NCI-H1694 (cell line): ENCODE measurements around the gene RAD51B.

Source experiments
- DNase-seq: peaks from one replicate; lab custom pipeline; 2025; lab: John Stamatoyannopoulos, UW

Gene RAD51B

GRCh38 chr14:68702578-68702977 is 883.0 kb downstream of the RAD51B start:
- no peak for DNase-seq

- DNase-seq: no peak
Observed at GRCh38 chr14:68703093-68703492, 883.5 kb downstream of the RAD51B start.

GRCh38 chr14:68704736-68705720 is 885.4 kb downstream of the RAD51B start:
- DNase-seq: no peak

- no peak for DNase-seq
Observed at GRCh38 chr14:68705741-68706283, 886.2 kb downstream of the RAD51B start.

GRCh38 chr14:68707482-68707881 is 887.9 kb downstream of the RAD51B start:
- no peak for DNase-seq

GRCh38 chr14:68708343-68708742 is 888.8 kb downstream of the RAD51B start:
- no peak for DNase-seq

- no peak for DNase-seq
Observed at GRCh38 chr14:68709007-68709406, 889.4 kb downstream of the RAD51B start.

- DNase-seq: no peak
Observed at GRCh38 chr14:68710776-68711175, 891.2 kb downstream of the RAD51B start.

- no peak for DNase-seq
Observed at GRCh38 chr14:68711561-68712309, 892.2 kb downstream of the RAD51B start.

GRCh38 chr14:68712703-68713370 is 893.3 kb downstream of the RAD51B start:
- DNase-seq: no peak

GRCh38 chr14:68713782-68714181 is 894.2 kb downstream of the RAD51B start:
- DNase-seq: no peak

GRCh38 chr14:68714991-68715924 is 895.7 kb downstream of the RAD51B start:
- no peak for DNase-seq

- DNase-seq: no peak
Observed at GRCh38 chr14:68716698-68717097, 897.1 kb downstream of the RAD51B start.

GRCh38 chr14:68718023-68718990 is 898.7 kb downstream of the RAD51B start:
- DNase-seq: no peak

GRCh38 chr14:68719634-68720384 is 900.2 kb downstream of the RAD51B start:
- no peak for DNase-seq

GRCh38 chr14:68722186-68722585 is 902.6 kb downstream of the RAD51B start:
- DNase-seq: no peak

GRCh38 chr14:68722968-68723566 is 903.5 kb downstream of the RAD51B start:
- DNase-seq: no peak

- DNase-seq: no peak
Observed at GRCh38 chr14:68723808-68724268, 904.3 kb downstream of the RAD51B start.
